AG10803 (cell line): ENCODE measurements around the gene FAM20B.

ENCODE experiments used
- DNase-seq: peaks from one replicate; pipeline ENCODE4 v3.0.0; 2010; ENCODE audit warnings: low read depth
- H3K4me3 ChIP-seq: 2 replicates; pipeline ENCODE4 v1.5.1; 2011; ENCODE audit warnings: mild to moderate bottlenecking, low read length, control low read depth
- TF ChIP-seq, protein P1 (sequence below): conservative IDR thresholded peaks from 2 replicates; pipeline ENCODE4 v1.5.1; 2011; ENCODE audit warnings: mild to moderate bottlenecking, low read length, control low read depth, inconsistent platforms

Gene FAM20B

DNA sequence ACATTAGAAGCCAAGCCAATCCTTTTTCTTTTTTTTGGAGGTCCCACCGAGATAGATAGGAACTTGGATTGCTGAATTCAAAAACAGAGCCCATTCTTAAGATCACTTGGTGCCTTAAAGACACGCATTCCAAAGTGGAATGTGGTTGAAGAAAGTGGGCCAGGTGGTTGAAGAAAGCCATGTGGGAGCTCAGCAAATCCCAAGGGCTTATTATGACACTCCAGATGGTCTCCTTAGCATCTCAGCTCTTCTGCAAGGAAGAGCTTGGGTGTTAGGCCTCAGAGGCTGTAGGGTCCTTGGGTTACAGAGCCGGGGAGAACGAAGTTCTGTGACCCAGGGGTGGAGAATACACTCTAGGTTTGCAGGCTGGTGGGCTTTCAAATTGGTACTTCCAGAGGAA is 69.7 kb downstream of the FAM20B start:
- DNase-seq, result peak; percentile 74
- no peak overlapping the region for H3K4me3 ChIP-seq
- TF ChIP-seq, protein P1, sequence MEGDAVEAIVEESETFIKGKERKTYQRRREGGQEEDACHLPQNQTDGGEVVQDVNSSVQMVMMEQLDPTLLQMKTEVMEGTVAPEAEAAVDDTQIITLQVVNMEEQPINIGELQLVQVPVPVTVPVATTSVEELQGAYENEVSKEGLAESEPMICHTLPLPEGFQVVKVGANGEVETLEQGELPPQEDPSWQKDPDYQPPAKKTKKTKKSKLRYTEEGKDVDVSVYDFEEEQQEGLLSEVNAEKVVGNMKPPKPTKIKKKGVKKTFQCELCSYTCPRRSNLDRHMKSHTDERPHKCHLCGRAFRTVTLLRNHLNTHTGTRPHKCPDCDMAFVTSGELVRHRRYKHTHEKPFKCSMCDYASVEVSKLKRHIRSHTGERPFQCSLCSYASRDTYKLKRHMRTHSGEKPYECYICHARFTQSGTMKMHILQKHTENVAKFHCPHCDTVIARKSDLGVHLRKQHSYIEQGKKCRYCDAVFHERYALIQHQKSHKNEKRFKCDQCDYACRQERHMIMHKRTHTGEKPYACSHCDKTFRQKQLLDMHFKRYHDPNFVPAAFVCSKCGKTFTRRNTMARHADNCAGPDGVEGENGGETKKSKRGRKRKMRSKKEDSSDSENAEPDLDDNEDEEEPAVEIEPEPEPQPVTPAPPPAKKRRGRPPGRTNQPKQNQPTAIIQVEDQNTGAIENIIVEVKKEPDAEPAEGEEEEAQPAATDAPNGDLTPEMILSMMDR, result no peak

GRCh38 chr1:179095924-179096323 is 70.2 kb downstream of the FAM20B start:
- TF ChIP-seq, protein P1, result no peak
- no peak for DNase-seq
- no peak overlapping the region for H3K4me3 ChIP-seq

GRCh38 chr1:179099891-179100290 is 74.2 kb downstream of the FAM20B start:
- TF ChIP-seq, protein P1, result no peak
- no peak for DNase-seq
- H3K4me3 ChIP-seq, result no peak overlapping the region

DNA sequence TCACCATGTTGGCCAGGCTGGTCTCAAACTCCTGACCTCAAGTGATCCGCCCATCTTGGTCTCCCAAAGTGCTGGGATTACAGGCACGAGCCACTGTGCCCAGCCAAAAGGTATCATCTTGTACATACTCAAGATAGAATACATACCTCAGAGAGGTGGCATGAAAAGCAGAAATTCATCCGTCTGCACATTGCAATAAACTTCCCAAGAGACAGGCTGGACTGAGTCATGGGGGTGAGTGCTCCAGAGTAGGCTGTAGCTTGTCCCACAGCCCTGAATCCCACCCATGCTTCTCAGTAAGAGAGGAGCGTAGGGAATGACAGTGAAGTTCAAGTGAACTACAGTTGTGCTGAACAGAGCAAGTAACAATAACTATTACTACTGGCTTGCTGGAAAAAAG is 75.9 kb downstream of the FAM20B start:
- no peak for DNase-seq
- H3K4me3 ChIP-seq, result no peak overlapping the region
- TF ChIP-seq, protein P1, result no peak

GRCh38 chr1:179103999-179104398 is 78.3 kb downstream of the FAM20B start:
- H3K4me3 ChIP-seq, result no peak overlapping the region
- TF ChIP-seq, protein P1, result no peak
- no peak for DNase-seq

GRCh38 chr1:179104611-179105250 is 79.0 kb downstream of the FAM20B start:
- no peak overlapping the region for H3K4me3 ChIP-seq
- TF ChIP-seq, protein P1, result no peak
- DNase-seq, result no peak

- DNase-seq, result no peak
- H3K4me3 ChIP-seq, result no peak overlapping the region
- TF ChIP-seq, protein P1, result peak; percentile 40
Measured at GRCh38 chr1:179105393-179105792, 79.7 kb downstream of the FAM20B start.
